HepG2 (cell line): ENCODE results near the gene KRTAP1-3. TPM values are rescaled to one million over a fixed set of nuclear protein-coding genes. Genes with fewer than 3 reads are reported as not detected.

Source experiments
- ATAC-seq: fragments of 200-7000 bp; cut with Tn5 transposase; 3 replicates; pipeline ENCODE4 v1.9.1; 2020; ENCODE audit warnings: mild to moderate bottlenecking, moderate library complexity
- BruUV-seq: library from RNA; stranded (reverse); fragments of 400-500 nt; replicated peaks from 2 replicates; lab custom pipeline; 2021; lab: Mats Ljungman, UMichigan
- CTCF ChIA-PET: fragments of 300-600 bp; formaldehyde crosslinking; extraction: SDS; loops from one replicate; lab custom pipeline; 2021; ENCODE audit warnings: low total read pairs, inconsistent platforms, low intra/inter-chr PET ratio; lab: Yijun Ruan, JAX
- POLR2A ChIA-PET: fragments of 350-600 bp; sonication (Branson Sonifier 250); formaldehyde crosslinking; loops from one replicate; lab custom pipeline; 2020; ENCODE audit warnings: antibody characterized with exemption, inconsistent platforms; lab: Yijun Ruan, JAX
- DNase-seq: peaks from one replicate; pipeline ENCODE4 v3.0.0-alpha.2; 2015; ENCODE audit warnings: low spot score
- FAIRE-seq: peaks from 3 replicates; lab custom pipeline; 2011; peaks lifted over from hg19 to GRCh38; lab: Jason Lieb, UNC
- H2AFZ ChIP-seq: one replicate; pipeline ENCODE4 v1.6.1; 2011; ENCODE audit warnings: low read length, inconsistent platforms
- H3K27ac ChIP-seq: fragments of 300-600 bp; 3 replicates; pipeline ENCODE4 v1.8.0; 2011; ENCODE audit warnings: mixed run types, mild to moderate bottlenecking, mixed read lengths, low read length, inconsistent platforms; ENCODE audit not compliant: insufficient read depth; ENCODE audit errors: extremely low read length
- H3K27me3 ChIP-seq, 2 experiments: fragments of 200-600 bp in 1 of 2; 2 replicates in 1 of 2; 3 replicates in 1 of 2; pipeline versions ENCODE4 v1.6.0 to v1.8.0; 2011; ENCODE audit warnings: low read length in 2 of 2, mild to moderate bottlenecking in 2 of 2, moderate library complexity in 2 of 2, inconsistent platforms in 1 of 2; ENCODE audit not compliant: insufficient read depth in 2 of 2, control insufficient read depth in 1 of 2
- H3K36me3 ChIP-seq, 2 experiments: fragments of 200-600 bp in 1 of 2; replicated peaks in 1 of 2; 2 replicates in 1 of 2; 3 replicates in 1 of 2; pipeline versions ENCODE4 v1.5.1 to v1.8.0; 2011; ENCODE audit warnings: low read length in 2 of 2, inconsistent platforms in 1 of 2; ENCODE audit not compliant: insufficient read depth in 2 of 2, control insufficient read depth in 1 of 2
- H3K4me1 ChIP-seq: 2 replicates; pipeline ENCODE4 v1.5.1; 2012; ENCODE audit warnings: low read length, inconsistent platforms; ENCODE audit not compliant: insufficient read depth
- H3K4me2 ChIP-seq: 2 replicates; pipeline ENCODE4 v1.6.0; 2011; ENCODE audit warnings: low read depth, low read length, inconsistent platforms
- H3K4me3 ChIP-seq, 3 experiments: fragments of 200-600 bp in 1 of 3; sonication (generic), shearing (Covaris generic) in 1 of 3; replicated peaks in 1 of 3; 2 replicates each; pipeline ENCODE4 v1.5.1; 2011 to 2016; ENCODE audit warnings: low read length in 3 of 3, inconsistent platforms in 2 of 3, low read depth in 2 of 3, mild to moderate bottlenecking in 2 of 3, control low read depth in 1 of 3, mixed read lengths in 1 of 3; ENCODE audit not compliant: insufficient read depth in 1 of 3
- H3K79me2 ChIP-seq: one replicate; pipeline ENCODE4 v1.6.1; 2011; ENCODE audit warnings: low read length, inconsistent platforms; ENCODE audit not compliant: insufficient read depth
- H3K9ac ChIP-seq: 2 replicates; pipeline ENCODE4 v1.6.0; 2011; ENCODE audit warnings: mild to moderate bottlenecking, low read depth, low read length, inconsistent platforms; ENCODE audit not compliant: insufficient read depth
- H3K9me3 ChIP-seq: 2 replicates; pipeline ENCODE4 v1.5.1; 2012; ENCODE audit warnings: mild to moderate bottlenecking, low read length
- H4K20me1 ChIP-seq: 2 replicates; pipeline ENCODE4 v1.6.0; 2011; ENCODE audit warnings: inconsistent platforms, mild to moderate bottlenecking, low read length, moderate library complexity; ENCODE audit not compliant: insufficient read depth
- AGO2 ChIP-seq: fragments of 200-400 bp; formaldehyde crosslinking; optimal IDR thresholded peaks from 2 replicates; pipeline ENCODE3; 2017; ENCODE audit warnings: mild to moderate bottlenecking, low read depth, low read length, moderate library complexity
- AHR ChIP-seq: IDR thresholded peaks from 2 replicates; pipeline ENCODE4 v1.6.1; 2018; ENCODE audit warnings: missing genetic modification reagents, missing compliant biosample characterization
- BCL6 ChIP-seq: IDR thresholded peaks from 2 replicates; pipeline ENCODE4 v1.6.1; 2016; ENCODE audit warnings: missing genetic modification reagents, missing compliant biosample characterization
- CREM ChIP-seq, 2 experiments: sonication (generic) in 1 of 2; formaldehyde crosslinking in 1 of 2; IDR thresholded peaks; 2 replicates each; pipeline versions ENCODE4 v1.4.0 to v1.6.1; 2016 to 2020; ENCODE audit warnings: antibody characterized with exemption in 1 of 2, mild to moderate bottlenecking in 1 of 2, missing genetic modification reagents in 1 of 2
- EHMT2 ChIP-seq: fragments of 200-600 bp; sonication (generic); IDR thresholded peaks from 2 replicates; pipeline ENCODE4 v1.7.0; 2017; ENCODE audit warnings: antibody characterized with exemption, low read depth, low read length, borderline replicate concordance
- GATAD2A ChIP-seq: IDR thresholded peaks from 2 replicates; pipeline ENCODE4 v1.6.1; 2016
- HDAC1 ChIP-seq: sonication (generic); formaldehyde crosslinking; IDR thresholded peaks from 2 replicates; pipeline ENCODE4 v1.5.1; 2020; ENCODE audit warnings: mild to moderate bottlenecking, missing genetic modification reagents
- HNF4A ChIP-seq: sonication (generic); formaldehyde crosslinking; IDR thresholded peaks from 2 replicates; pipeline ENCODE4 v1.4.0; 2020; ENCODE audit warnings: missing genetic modification reagents
- ISX ChIP-seq: sonication (generic); formaldehyde crosslinking; conservative IDR thresholded peaks from 2 replicates; pipeline ENCODE4 v1.5.0; 2020; ENCODE audit warnings: missing genetic modification reagents
- MAFK ChIP-seq, 2 experiments: IDR thresholded peaks in 1 of 2; conservative IDR thresholded peaks in 1 of 2; 2 replicates each; pipeline ENCODE4 v1.6.1; 2011; ENCODE audit warnings: improper control_type of control experiment in 2 of 2, low read length in 2 of 2
- MEIS2 ChIP-seq: sonication (generic); formaldehyde crosslinking; IDR thresholded peaks from 2 replicates; pipeline ENCODE4 v1.9.0; 2021; ENCODE audit warnings: mild to moderate bottlenecking, missing genetic modification reagents
- MIXL1 ChIP-seq: IDR thresholded peaks from 2 replicates; pipeline ENCODE4 v1.6.1; 2016
- NCOA1 ChIP-seq: sonication (generic); formaldehyde crosslinking; IDR thresholded peaks from 2 replicates; pipeline ENCODE4 v1.9.0; 2021; ENCODE audit warnings: missing genetic modification reagents
- NR2F6 ChIP-seq, 2 experiments: IDR thresholded peaks; 2 replicates each; pipeline ENCODE4 v1.6.1; 2016; ENCODE audit warnings: antibody characterized with exemption in 1 of 2, mild to moderate bottlenecking in 1 of 2
- PITX1 ChIP-seq: sonication (generic); formaldehyde crosslinking; IDR thresholded peaks from 2 replicates; pipeline ENCODE4 v1.5.1; 2020; ENCODE audit warnings: mild to moderate bottlenecking, missing genetic modification reagents
- RCOR2 ChIP-seq: IDR thresholded peaks from 2 replicates; pipeline ENCODE4 v1.6.1; 2016; ENCODE audit warnings: missing biosample characterization, missing genetic modification reagents
- RFXANK ChIP-seq: IDR thresholded peaks from 2 replicates; pipeline ENCODE4 v1.6.1; 2016
- SIX1 ChIP-seq: sonication (generic); formaldehyde crosslinking; IDR thresholded peaks from 2 replicates; pipeline ENCODE4 v1.4.0; 2020; ENCODE audit warnings: missing genetic modification reagents, borderline replicate concordance
- TCF7L2 ChIP-seq: IDR thresholded peaks from 2 replicates; pipeline ENCODE4 v1.6.1; 2011; ENCODE audit warnings: mild to moderate bottlenecking, low read depth, low read length, moderate library complexity
- TEAD3 ChIP-seq: optimal IDR thresholded peaks from 2 replicates; pipeline ENCODE3; 2016; ENCODE audit warnings: borderline replicate concordance
- ZNF12 ChIP-seq: sonication (generic); formaldehyde crosslinking; IDR thresholded peaks from 2 replicates; pipeline ENCODE4 v1.5.0; 2020; ENCODE audit warnings: missing genetic modification reagents
- ZNF543 ChIP-seq: sonication (generic); formaldehyde crosslinking; IDR thresholded peaks from 2 replicates; pipeline ENCODE4 v1.4.0; 2020; ENCODE audit warnings: mild to moderate bottlenecking, missing genetic modification reagents
- WGBS: methylation state at CpG from one replicate; pipeline ENCODE4 v1.1.6; 2017; ENCODE audit warnings: low lambda C conversion rate; 5-methylcytosine and 5-hydroxymethylcytosine counted together
- in situ Hi-C: cut with HindIII; loops from 2 replicates; pipeline ENCODE4 v1.10.0; 2017; ENCODE audit warnings: low pct_unique_long_range_greater_than_20kb; ENCODE audit not compliant: extremely low pct_ligation_motif_present
- intact Hi-C: fragments of 100-400 bp; cut with micrococcal nuclease; formaldehyde crosslinking; loops from one replicate; pipeline ENCODE4 v1.10.0; 2022; ENCODE audit not compliant: unreplicated experiment
- polyA plus RNA-seq, 8 experiments: library from polyadenylated mRNA; depleted of rRNA in 3 of 8; stranded (reverse) in 7 of 8; unstranded in 1 of 8; fragments of >200 nt; fragmentation: Illumina TruSeq in 4 of 8; extraction: Trizol in 4 of 8; gene quantifications; 2 replicates each; pipeline versions ENCODE4 v1.2.1 to v1.2.3, GENCODE V29; 2011 to 2016; ENCODE audit warnings: low read depth in 4 of 8, missing spikeins in 1 of 8, mixed read lengths in 1 of 8; ENCODE audit not compliant: insufficient read depth in 1 of 8
- total RNA-seq, 5 experiments: library from RNA; depleted of rRNA; stranded (reverse); fragments of >200 nt; fragmentation: Illumina TruSeq; extraction: Trizol; gene quantifications; 2 replicates each; pipeline ENCODE4 v1.2.3, GENCODE V29; 2016; ENCODE audit warnings: low read depth in 1 of 5
- TF ChIP-seq, protein P1 (sequence below): sonication (generic); formaldehyde crosslinking; IDR thresholded peaks from 2 replicates; pipeline ENCODE4 v1.4.0; 2020; ENCODE audit warnings: missing genetic modification reagents
- TF ChIP-seq, protein P2 (sequence below): sonication (generic); formaldehyde crosslinking; conservative IDR thresholded peaks from 2 replicates; pipeline ENCODE4 v1.4.0; 2020; ENCODE audit warnings: missing genetic modification reagents
- TF ChIP-seq, protein P3 (sequence below): sonication (generic); formaldehyde crosslinking; IDR thresholded peaks from 2 replicates; pipeline ENCODE4 v1.5.0; 2020; ENCODE audit warnings: missing genetic modification reagents

KRTAP1-3 gene
- total and polyA plus RNA-seq, 2 of the 13 experiments (the other 11 are each of a cell fraction or from before 2014, with no cell fraction given), result not detected

DNA sequence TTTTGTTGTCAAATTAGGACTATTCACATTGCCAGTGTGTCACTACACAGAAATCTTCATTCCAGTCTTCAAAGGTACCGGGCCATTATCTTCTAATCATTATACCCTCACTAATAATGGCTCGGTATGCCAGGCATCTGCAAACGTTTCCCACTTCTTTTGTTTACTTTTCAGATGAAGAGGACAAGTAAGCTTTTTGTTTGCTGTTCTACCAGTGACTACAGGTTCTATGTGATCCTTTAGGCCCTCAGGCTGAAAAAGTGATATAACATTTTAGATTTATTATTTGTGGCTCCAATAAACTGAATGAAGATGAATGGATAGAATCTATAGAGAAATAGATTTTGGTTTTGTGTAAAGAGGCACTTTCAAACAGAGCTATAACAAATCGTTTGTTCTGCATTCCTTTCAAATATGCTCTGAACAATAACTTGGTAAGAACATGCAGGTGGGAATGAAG is 25.3 kb downstream of the KRTAP1-3 start:
- Histone ChIP-seq H3K36me3 (no peaks in the 10 kb centered on the region), H2AFZ (no peak overlapping the region), H3K9me3 (no peaks in the 10 kb centered on the region), H4K20me1 (no peaks in the 10 kb centered on the region), H3K4me3 (no peak overlapping the region; a peak in 1 of 6 replicates), H3K27ac (peak overlapping the region; percentile 70), H3K27me3 (no peaks in the 10 kb centered on the region), H3K4me1 (peaks cover 66% of the 10 kb centered on the region), H3K9ac (peak overlapping the region; percentile 55), H3K79me2 (no peaks in the 10 kb centered on the region), H3K4me2 (peak overlapping the region; percentile 36)
- WGBS, result 0% methylated on average over 4 of the region's 4 CpGs
- FAIRE-seq (peak; percentile 79), ATAC-seq (peak; percentile 96), DNase-seq (peak; percentile 99)
- intact Hi-C loops (loop anchor here (1.0 to 5.0 kb wide), 3 partner anchors 49 to 102 kb away; no protein-coding TSS in a partner anchor), in situ Hi-C loops (loop anchor here (5.0 kb wide), 1 partner anchor 48 kb away; the partner anchor contains the start of gene KRTAP2-2)
- ChIA-PET CTCF (no interaction called here), POLR2A (interaction anchor here (0.9 to 2.1 kb wide), 5 partner anchors 11 to 107 kb away, joined by 3 to 15 read pairs (median 7); no protein-coding TSS in a partner anchor)
- no TSS peak for BruUV-seq
- TF ChIP-seq NCOA1 (CRISPR knock-in tag), result no peak
- TF ChIP-seq, protein P1, sequence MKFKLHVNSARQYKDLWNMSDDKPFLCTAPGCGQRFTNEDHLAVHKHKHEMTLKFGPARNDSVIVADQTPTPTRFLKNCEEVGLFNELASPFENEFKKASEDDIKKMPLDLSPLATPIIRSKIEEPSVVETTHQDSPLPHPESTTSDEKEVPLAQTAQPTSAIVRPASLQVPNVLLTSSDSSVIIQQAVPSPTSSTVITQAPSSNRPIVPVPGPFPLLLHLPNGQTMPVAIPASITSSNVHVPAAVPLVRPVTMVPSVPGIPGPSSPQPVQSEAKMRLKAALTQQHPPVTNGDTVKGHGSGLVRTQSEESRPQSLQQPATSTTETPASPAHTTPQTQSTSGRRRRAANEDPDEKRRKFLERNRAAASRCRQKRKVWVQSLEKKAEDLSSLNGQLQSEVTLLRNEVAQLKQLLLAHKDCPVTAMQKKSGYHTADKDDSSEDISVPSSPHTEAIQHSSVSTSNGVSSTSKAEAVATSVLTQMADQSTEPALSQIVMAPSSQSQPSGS, result peak; percentile 67; the same call in 1 of the 2 replicates
- peak in 1 of 2 experiments; percentile 10; a peak in 1 of 4 replicates for TF ChIP-seq MAFK (conservative IDR thresholded peaks at IDR 0.05 in 1 of 2, IDR thresholded peaks at IDR 0.05 in 1 of 2; ENCODE audit: low read length in 2 of 2)
- TF ChIP-seq ZNF543 (CRISPR knock-in tag), result no peak
- TF ChIP-seq RCOR2 (CRISPR knock-in tag), result peak; percentile 88
- peak; percentile 87 for TF ChIP-seq CREM (IDR thresholded peaks at IDR 0.05)
- TF ChIP-seq CREM (CRISPR knock-in tag; IDR thresholded peaks at IDR 0.05), result no peak
- peak; percentile 47; the same call in 1 of the 2 replicates for TF ChIP-seq ZNF12 (CRISPR knock-in tag)
- peak; percentile 83 for TF ChIP-seq TCF7L2
- 0 out of 2 replicates have a peak, but pooled peaks have one; percentile 29 for TF ChIP-seq MEIS2 (CRISPR knock-in tag)
- peak; percentile 44 for TF ChIP-seq HNF4A (CRISPR knock-in tag)
- peak; percentile 93 for TF ChIP-seq GATAD2A (CRISPR knock-in tag)
- no peak for TF ChIP-seq AHR (CRISPR knock-in tag)
- peak; percentile 100 for TF ChIP-seq TEAD3 (CRISPR knock-in tag)
- TF ChIP-seq PITX1, result peak; percentile 80; the same call in 1 of the 2 replicates
- peak; percentile 85 for TF ChIP-seq BCL6 (CRISPR knock-in tag)
- TF ChIP-seq AGO2, result no peak
- TF ChIP-seq NR2F6 (IDR thresholded peaks at IDR 0.05), result peak; percentile 77
- peak; percentile 58 for TF ChIP-seq NR2F6 (CRISPR knock-in tag; IDR thresholded peaks at IDR 0.05)
- TF ChIP-seq, protein P2, sequence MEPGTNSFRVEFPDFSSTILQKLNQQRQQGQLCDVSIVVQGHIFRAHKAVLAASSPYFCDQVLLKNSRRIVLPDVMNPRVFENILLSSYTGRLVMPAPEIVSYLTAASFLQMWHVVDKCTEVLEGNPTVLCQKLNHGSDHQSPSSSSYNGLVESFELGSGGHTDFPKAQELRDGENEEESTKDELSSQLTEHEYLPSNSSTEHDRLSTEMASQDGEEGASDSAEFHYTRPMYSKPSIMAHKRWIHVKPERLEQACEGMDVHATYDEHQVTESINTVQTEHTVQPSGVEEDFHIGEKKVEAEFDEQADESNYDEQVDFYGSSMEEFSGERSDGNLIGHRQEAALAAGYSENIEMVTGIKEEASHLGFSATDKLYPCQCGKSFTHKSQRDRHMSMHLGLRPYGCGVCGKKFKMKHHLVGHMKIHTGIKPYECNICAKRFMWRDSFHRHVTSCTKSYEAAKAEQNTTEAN (CRISPR knock-in tag), result 0 out of 2 replicates have a peak, but pooled peaks have one; percentile 43
- TF ChIP-seq, protein P3, sequence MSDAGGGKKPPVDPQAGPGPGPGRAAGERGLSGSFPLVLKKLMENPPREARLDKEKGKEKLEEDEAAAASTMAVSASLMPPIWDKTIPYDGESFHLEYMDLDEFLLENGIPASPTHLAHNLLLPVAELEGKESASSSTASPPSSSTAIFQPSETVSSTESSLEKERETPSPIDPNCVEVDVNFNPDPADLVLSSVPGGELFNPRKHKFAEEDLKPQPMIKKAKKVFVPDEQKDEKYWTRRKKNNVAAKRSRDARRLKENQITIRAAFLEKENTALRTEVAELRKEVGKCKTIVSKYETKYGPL (CRISPR knock-in tag), result 0 out of 2 replicates have a peak, but pooled peaks have one; percentile 18
- TF ChIP-seq HDAC1 (CRISPR knock-in tag), result peak; percentile 56; the same call in 1 of the 2 replicates
- peak; percentile 63 for TF ChIP-seq EHMT2
- TF ChIP-seq ISX, result no peak
- 0 out of 2 replicates have a peak, but pooled peaks have one; percentile 18 for TF ChIP-seq RFXANK
- peak; percentile 82; the same call in 1 of the 2 replicates for TF ChIP-seq SIX1 (CRISPR knock-in tag)
- peak; percentile 98 for TF ChIP-seq MIXL1 (CRISPR knock-in tag)
